PC-3 (cell line): Measurements from ENCODE around the gene MAP3K9. TPM values are rescaled to one million over a fixed set of nuclear protein-coding genes. Genes with fewer than 3 reads are reported as not detected.

Source experiments
- ATAC-seq: fragments of 200-7000 bp; cut with Tn5 transposase; 2 replicates; pipeline ENCODE4 v1.9.1; 2020; ENCODE audit warnings: mild to moderate bottlenecking, moderate library complexity
- BruUV-seq: library from RNA; stranded (reverse); fragments of 400-500 nt; replicated peaks from 2 replicates; lab custom pipeline; 2021; lab: Mats Ljungman, UMichigan
- CTCF ChIA-PET: fragments of 300-600 bp; sonication (Branson Sonifier 250); formaldehyde crosslinking; loops from one replicate; lab custom pipeline; 2022; ENCODE audit warnings: antibody characterized with exemption; lab: Charles Lee
- POLR2A ChIA-PET: fragments of 300-600 bp; sonication (Branson Sonifier 250); formaldehyde crosslinking; loops from one replicate; lab custom pipeline; 2022; ENCODE audit warnings: antibody characterized with exemption; ENCODE audit not compliant: unreplicated experiment; lab: Charles Lee
- DNase-seq: peaks from one replicate; pipeline ENCODE4 v3.0.0-alpha.2; 2015
- H2AFZ ChIP-seq: fragments of 300-600 bp; sonication (generic); 2 replicates; pipeline ENCODE4 v1.6.0; 2016; ENCODE audit warnings: antibody characterized with exemption, low read length
- H3F3A ChIP-seq: fragments of 300-600 bp; sonication (generic); one replicate; pipeline ENCODE4 v1.6.0; 2017; ENCODE audit warnings: antibody characterized with exemption, low read length, control low read depth, mild to moderate bottlenecking; ENCODE audit not compliant: unreplicated experiment
- H3K27ac ChIP-seq: fragments of 300-600 bp; sonication (generic); 2 replicates; pipeline ENCODE4 v1.5.1; 2016; ENCODE audit warnings: mild to moderate bottlenecking, low read length
- H3K27me3 ChIP-seq: fragments of 300-600 bp; sonication (generic); 2 replicates; pipeline ENCODE4 v1.6.1; 2016; ENCODE audit warnings: low read length, mixed read lengths
- H3K36me3 ChIP-seq: fragments of 300-600 bp; sonication (generic); 2 replicates; pipeline ENCODE4 v1.6.1; 2016; ENCODE audit warnings: low read depth, mixed run types, low read length, mixed read lengths
- H3K4me1 ChIP-seq: fragments of 300-600 bp; sonication (generic); 2 replicates; pipeline ENCODE4 v1.5.1; 2016; ENCODE audit warnings: low read length; ENCODE audit not compliant: insufficient read depth
- H3K4me2 ChIP-seq: fragments of 300-600 bp; sonication (generic); 2 replicates; pipeline ENCODE4 v1.6.0; 2016; ENCODE audit warnings: low read length
- H3K4me3 ChIP-seq: fragments of 300-600 bp; sonication (generic); 2 replicates; pipeline ENCODE4 v1.5.1; 2016; ENCODE audit warnings: mild to moderate bottlenecking, low read length, mixed read lengths
- H3K79me2 ChIP-seq: fragments of 300-600 bp; sonication (generic); 2 replicates; pipeline ENCODE4 v1.6.1; 2017; ENCODE audit warnings: low read length, mixed read lengths
- H3K9ac ChIP-seq: fragments of 300-600 bp; sonication (generic); 2 replicates; pipeline ENCODE4 v1.6.0; 2016; ENCODE audit warnings: mild to moderate bottlenecking, low read length
- H3K9me2 ChIP-seq: fragments of 300-600 bp; sonication (generic); replicated peaks from 2 replicates; pipeline ENCODE4 v1.6.1; 2016; ENCODE audit warnings: mixed run types, low read length, mixed read lengths
- H3K9me3 ChIP-seq: fragments of 300-600 bp; sonication (generic); 2 replicates; pipeline ENCODE4 v1.6.1; 2016; ENCODE audit warnings: low read length, mixed read lengths
- H4K20me1 ChIP-seq: fragments of 300-600 bp; sonication (generic); 2 replicates; pipeline ENCODE4 v1.6.1; 2016; ENCODE audit warnings: low read length, mixed read lengths
- EZH2 ChIP-seq: fragments of 300-600 bp; sonication (generic); IDR thresholded peaks from one replicate; pipeline ENCODE4 v1.6.1; 2017; ENCODE audit warnings: antibody characterized with exemption, mild to moderate bottlenecking, low read length; ENCODE audit not compliant: unreplicated experiment
- EZH2phosphoT487 ChIP-seq: fragments of 300-600 bp; sonication (generic); IDR thresholded peaks from 2 replicates; pipeline ENCODE4 v1.6.1; 2018; ENCODE audit warnings: mild to moderate bottlenecking, antibody characterized with exemption, low read length, borderline replicate concordance
- intact Hi-C: fragments of 100-400 bp; cut with micrococcal nuclease; formaldehyde crosslinking; loops from 2 replicates; pipeline ENCODE4 v1.9.0; 2023
- total RNA-seq: library from RNA; depleted of rRNA; stranded (reverse); fragments of >200 nt; gene quantifications from 2 replicates; pipeline ENCODE4 v1.2.3, GENCODE V29; 2014
- TF ChIP-seq, protein P1 (sequence below): fragments of 300-600 bp; sonication (generic); conservative IDR thresholded peaks from 2 replicates; pipeline ENCODE4 v1.5.1; 2017; ENCODE audit warnings: antibody characterized with exemption, low read depth, mild to moderate bottlenecking, low read length

The MAP3K9 gene
- total RNA-seq, 1 experiment from 2014 or later: 13.4 TPM

DNA sequence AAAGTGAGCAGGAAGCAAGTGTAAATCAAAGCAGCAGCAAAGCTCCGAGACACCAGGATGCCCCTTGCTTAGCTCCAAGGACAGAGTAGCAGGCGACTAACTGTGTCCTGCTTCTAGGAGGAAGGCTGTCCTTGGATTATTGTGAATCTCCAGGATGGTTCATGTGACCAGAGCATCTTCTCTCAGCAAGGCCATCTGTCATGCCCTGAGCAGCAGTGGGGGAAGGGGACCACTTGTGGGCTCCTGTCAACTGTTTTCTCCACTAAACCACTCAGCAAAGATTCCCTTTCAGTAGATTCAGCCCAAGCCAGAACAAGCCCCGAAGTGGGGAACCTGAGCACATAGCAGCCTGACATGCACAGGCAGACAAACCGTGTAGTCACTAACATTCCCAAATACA, 19.4 kb downstream of the MAP3K9 start:
- peak; percentile 12; the same call in 1 of the 2 replicates for ATAC-seq
- no TSS peak for BruUV-seq
- H3K9me2 ChIP-seq: no peaks in the 10 kb centered on the region

DNA sequence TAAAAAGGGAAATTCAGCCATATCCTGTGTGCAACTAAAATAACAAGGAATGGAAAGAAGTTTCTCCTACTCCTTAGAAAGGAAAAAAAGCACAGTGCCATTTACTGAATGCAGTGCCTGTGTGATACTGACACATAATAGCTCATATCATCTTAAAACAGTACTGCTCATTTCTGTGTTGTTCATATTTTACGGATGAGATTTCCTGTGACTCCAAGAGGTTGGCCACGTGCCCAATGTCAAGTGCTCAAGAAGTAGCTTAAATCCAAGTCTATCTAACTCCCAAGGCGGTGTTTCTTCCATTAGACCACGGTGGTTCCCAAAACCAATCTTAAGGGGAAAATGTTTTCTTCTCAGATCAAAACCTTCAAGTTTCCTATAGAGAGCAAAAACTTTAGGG, 20.0 kb downstream of the MAP3K9 start:
- no peaks in the 10 kb centered on the region for H3K9me3 ChIP-seq
- no peaks in the 10 kb centered on the region for H3K27me3 ChIP-seq
- ChIA-PET POLR2A (interaction anchor here (0.7 kb wide), 1 partner anchor 148 kb away, joined by 3 read pairs; the partner anchor contains the start of gene TTC9), CTCF (interaction anchor here (0.5 to 1.1 kb wide), 3 partner anchors 20 to 76 kb away, joined by 4 to 6 read pairs (median 5); no protein-coding TSS in a partner anchor)
- TF ChIP-seq EZH2 (no peak), EZH2phosphoT487 (no peak)
- TF ChIP-seq, protein P1, sequence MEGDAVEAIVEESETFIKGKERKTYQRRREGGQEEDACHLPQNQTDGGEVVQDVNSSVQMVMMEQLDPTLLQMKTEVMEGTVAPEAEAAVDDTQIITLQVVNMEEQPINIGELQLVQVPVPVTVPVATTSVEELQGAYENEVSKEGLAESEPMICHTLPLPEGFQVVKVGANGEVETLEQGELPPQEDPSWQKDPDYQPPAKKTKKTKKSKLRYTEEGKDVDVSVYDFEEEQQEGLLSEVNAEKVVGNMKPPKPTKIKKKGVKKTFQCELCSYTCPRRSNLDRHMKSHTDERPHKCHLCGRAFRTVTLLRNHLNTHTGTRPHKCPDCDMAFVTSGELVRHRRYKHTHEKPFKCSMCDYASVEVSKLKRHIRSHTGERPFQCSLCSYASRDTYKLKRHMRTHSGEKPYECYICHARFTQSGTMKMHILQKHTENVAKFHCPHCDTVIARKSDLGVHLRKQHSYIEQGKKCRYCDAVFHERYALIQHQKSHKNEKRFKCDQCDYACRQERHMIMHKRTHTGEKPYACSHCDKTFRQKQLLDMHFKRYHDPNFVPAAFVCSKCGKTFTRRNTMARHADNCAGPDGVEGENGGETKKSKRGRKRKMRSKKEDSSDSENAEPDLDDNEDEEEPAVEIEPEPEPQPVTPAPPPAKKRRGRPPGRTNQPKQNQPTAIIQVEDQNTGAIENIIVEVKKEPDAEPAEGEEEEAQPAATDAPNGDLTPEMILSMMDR: no peak
- ATAC-seq: peak; percentile 82
- no peak overlapping the region for H3K4me3 ChIP-seq
- H3K9me2 ChIP-seq: no peaks in the 10 kb centered on the region
- no peak overlapping the region for H2AFZ ChIP-seq
- H3K79me2 ChIP-seq: peaks cover 84% of the 10 kb centered on the region
- BruUV-seq: no TSS peak
- H3K4me1 ChIP-seq: peaks cover 29% of the 10 kb centered on the region
- H3K36me3 ChIP-seq: peaks cover 27% of the 10 kb centered on the region
- intact Hi-C loops: no loop called here
- no peak overlapping the region for H3K9ac ChIP-seq
- peak; percentile 86 for DNase-seq
- H4K20me1 ChIP-seq: no peaks in the 10 kb centered on the region
- H3K4me2 ChIP-seq: peak overlapping the region; percentile 47
- peak overlapping the region; percentile 36 for H3K27ac ChIP-seq
- H3F3A ChIP-seq: no peaks in the 10 kb centered on the region

More for the DNA sequence above, 19.4 kb downstream of the MAP3K9 start:
- Histone ChIP-seq H3K9ac (no peak overlapping the region), H3K9me3 (no peaks in the 10 kb centered on the region), H3F3A (no peaks in the 10 kb centered on the region), H3K4me3 (no peak overlapping the region), H2AFZ (no peak overlapping the region), H3K36me3 (peaks cover 22% of the 10 kb centered on the region), H4K20me1 (no peaks in the 10 kb centered on the region), H3K27me3 (no peaks in the 10 kb centered on the region), H3K27ac (no peak overlapping the region), H3K4me2 (no peak overlapping the region), H3K79me2 (peaks cover 82% of the 10 kb centered on the region), H3K4me1 (peaks cover 28% of the 10 kb centered on the region)
- ChIA-PET CTCF (interaction anchor here (0.6 to 1.1 kb wide), 2 partner anchors 28 to 76 kb away, joined by 4 to 6 read pairs; no protein-coding TSS in a partner anchor), POLR2A (no interaction called here)
- no peak for DNase-seq
- intact Hi-C loops: no loop called here
- TF ChIP-seq, protein P1: no peak
- no peak for TF ChIP-seq EZH2
- no peak for TF ChIP-seq EZH2phosphoT487

DNA sequence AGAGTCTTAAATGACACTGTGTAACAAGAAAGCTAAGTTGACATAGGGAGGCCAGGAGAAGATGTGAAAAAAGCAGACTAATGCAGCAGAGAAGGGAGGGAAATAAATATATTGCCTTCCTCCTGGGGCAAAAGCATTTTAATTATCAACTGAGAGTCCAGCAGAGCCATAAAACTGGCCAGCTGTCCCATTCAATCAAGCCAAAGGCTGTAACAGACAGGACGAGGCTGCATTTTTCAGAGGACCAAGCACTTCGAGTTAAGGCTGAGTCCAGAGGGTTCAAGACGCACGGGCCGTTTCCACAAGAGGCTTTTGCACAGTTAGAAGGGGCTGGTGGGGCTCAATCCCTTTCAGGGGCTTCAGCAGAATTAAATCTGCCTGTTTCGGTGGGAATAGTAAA, 20.4 kb downstream of the MAP3K9 start:
- Histone ChIP-seq H3K79me2 (peaks cover 80% of the 10 kb centered on the region), H3K9me2 (no peaks in the 10 kb centered on the region), H2AFZ (no peak overlapping the region), H3K27me3 (no peaks in the 10 kb centered on the region), H3K9me3 (no peaks in the 10 kb centered on the region), H4K20me1 (no peaks in the 10 kb centered on the region), H3K9ac (no peak overlapping the region), H3K36me3 (peaks cover 26% of the 10 kb centered on the region), H3K4me1 (peaks cover 29% of the 10 kb centered on the region), H3F3A (no peaks in the 10 kb centered on the region), H3K27ac (peak overlapping the region; percentile 36), H3K4me2 (peak overlapping the region; percentile 47), H3K4me3 (no peak overlapping the region)
- no TSS peak for BruUV-seq
- ATAC-seq (no peak), DNase-seq (no peak)
- TF ChIP-seq EZH2phosphoT487: no peak
- TF ChIP-seq EZH2: no peak
- TF ChIP-seq, protein P1: no peak
- intact Hi-C loops: no loop called here
- ChIA-PET POLR2A (interaction anchor here (0.7 kb wide), 1 partner anchor 147 kb away, joined by 3 read pairs; the partner anchor contains the start of gene TTC9), CTCF (interaction anchor here (0.5 to 1.1 kb wide), 2 partner anchors 21 to 29 kb away, joined by 4 to 5 read pairs; no protein-coding TSS in a partner anchor)
